ENCODE data around the gene PPM1M.

GRCh38 chr3:52281981-52282801 is 36.6 kb downstream of the PPM1M start:
- TF ChIP-seq POLR2A (IDR thresholded peaks at IDR 0.05; ENCODE audit: extremely low read depth, insufficient read length) (no peak), CTCF (IDR thresholded peaks at IDR 0.05; ENCODE audit: low read depth, low read length) (no peak), MAX (IDR thresholded peaks at IDR 0.05; ENCODE audit: low read depth, low read length) (no peak)

All from NB4 (cell line).